Endometrial microvascular endothelial cells (primary cell): ENCODE measurements around the gene TCF7. TPM values are rescaled to one million over a fixed set of nuclear protein-coding genes. Genes with fewer than 3 reads are reported as not detected.

ENCODE experiments used
- in situ Hi-C: cut with HindIII; loops from 2 replicates; pipeline ENCODE4 v1.10.0; 2017; ENCODE audit warnings: low sequenced_read_pairs, low pct_unique_long_range_greater_than_20kb; ENCODE audit errors: inconsistent ontology term
- total RNA-seq: library from RNA; depleted of rRNA; stranded (reverse); fragments of >200 nt; gene quantifications from one replicate; pipeline ENCODE4 v1.2.3, GENCODE V29; 2015; ENCODE audit errors: inconsistent ontology term

The TCF7 gene
- total RNA-seq, 1 donor from 2014 or later = 1.8 TPM

DNA sequence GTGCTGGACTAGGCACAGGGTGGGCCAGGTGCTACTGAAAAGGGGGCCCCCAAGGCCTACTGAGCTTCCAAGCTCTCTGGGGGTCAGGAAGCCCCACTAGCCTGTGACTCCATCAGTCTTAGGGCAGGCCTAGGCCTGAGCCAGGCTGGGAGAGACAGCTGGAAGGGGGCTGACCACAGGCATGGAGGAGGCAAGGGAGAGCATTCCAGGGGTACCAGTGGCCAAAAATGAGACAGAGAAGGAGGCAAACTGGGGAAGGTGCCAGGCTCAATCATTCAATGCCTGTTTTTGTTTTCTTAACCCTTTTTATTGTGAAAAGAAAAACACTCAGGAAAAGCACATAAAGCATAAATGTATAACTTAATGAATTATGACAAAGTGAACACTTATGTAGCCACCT lies 26.2 kb upstream of the TCF7 start:
- in situ Hi-C loops = no loop called here

DNA sequence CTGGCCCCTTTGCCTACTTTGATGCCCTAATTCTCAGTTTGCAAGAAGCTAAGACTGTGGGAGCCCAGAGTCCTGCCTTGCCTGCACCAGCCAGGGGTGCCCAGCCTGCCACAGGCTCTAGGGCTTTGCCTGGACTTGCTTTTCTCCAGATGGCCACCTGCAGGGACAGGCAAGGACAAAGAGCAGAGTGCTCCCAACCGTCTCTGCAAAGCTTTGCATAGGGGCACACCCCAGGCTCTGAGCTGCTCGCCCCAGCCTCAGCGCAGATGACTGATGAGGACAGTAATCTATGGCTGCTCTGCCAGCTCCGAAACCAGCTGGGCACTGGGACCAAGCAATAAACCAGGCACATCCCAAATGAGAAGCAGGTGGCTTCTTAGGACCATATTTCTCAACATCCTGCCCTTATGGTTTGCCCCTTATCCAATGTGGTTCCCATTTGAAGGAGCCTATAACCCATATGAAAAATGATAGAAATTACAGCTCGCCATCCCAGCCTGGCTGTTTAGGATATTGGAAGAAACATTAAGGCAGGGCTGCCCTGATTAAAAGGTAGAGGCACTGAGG lies 25.4 kb upstream of the TCF7 start:
- in situ Hi-C loops = no loop called here

DNA sequence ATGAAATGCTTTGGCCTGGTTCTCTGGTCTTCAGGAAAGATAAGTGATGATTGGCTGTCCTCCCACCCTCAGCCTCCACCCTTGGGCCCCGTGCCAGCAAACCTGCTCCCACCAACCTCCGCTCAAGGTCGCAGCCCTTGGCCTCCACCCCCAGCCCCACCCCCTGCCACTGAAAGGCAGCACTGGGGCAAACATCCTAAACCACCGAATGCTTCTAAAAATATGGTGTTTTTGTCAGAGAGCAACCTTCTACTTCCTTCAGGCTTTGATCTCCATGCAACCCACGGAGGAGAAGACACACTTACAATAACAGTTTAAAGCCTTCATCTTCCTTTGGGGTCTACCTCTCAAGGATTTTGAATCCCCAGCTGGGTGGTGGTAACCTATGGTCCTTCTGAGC lies 24.0 kb upstream of the TCF7 start:
- in situ Hi-C loops = no loop called here

DNA sequence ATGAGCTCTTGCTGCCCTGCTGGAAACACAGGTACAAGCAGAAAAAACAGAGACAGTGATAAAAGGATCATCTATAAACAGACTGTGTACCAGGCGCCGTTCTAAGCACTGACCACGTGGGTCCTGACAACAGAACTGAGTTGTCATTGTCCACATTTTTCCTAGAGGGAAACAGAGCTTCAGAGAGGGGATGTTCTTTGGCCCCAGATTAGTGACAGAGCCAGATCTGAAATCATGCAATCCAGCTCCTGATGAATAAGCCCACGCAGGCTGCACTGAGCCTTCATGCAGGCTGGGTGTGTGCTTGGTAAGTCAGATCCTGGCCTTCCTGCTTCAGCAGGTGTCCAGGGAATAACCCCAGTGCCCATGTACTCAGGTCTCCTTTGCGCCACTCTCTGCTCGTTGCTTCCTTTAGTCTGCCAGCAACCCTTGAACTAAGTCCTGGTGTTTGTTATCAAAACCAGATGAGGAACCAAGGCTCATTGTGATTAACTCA lies 22.8 kb upstream of the TCF7 start:
- in situ Hi-C loops = no loop called here

DNA sequence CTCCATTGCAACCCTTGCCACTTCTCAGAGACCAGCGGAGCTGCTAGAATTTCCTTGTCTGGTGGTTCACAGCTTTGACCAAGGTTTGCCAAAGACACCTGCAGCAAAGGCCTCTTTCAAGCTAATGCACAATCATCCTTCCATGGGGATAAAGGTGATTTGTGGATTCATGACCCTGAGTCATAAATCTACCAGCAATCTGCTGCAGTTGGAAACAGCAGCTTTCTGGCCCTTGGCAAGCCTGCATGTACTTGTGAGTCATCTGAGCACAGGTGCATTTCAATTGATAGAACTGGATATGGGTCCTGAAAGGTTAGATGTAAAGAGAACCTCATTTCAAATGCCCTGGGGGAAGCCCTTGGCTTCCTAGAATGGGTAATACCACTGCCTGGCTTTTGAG lies 21.6 kb upstream of the TCF7 start:
- in situ Hi-C loops = no loop called here

DNA sequence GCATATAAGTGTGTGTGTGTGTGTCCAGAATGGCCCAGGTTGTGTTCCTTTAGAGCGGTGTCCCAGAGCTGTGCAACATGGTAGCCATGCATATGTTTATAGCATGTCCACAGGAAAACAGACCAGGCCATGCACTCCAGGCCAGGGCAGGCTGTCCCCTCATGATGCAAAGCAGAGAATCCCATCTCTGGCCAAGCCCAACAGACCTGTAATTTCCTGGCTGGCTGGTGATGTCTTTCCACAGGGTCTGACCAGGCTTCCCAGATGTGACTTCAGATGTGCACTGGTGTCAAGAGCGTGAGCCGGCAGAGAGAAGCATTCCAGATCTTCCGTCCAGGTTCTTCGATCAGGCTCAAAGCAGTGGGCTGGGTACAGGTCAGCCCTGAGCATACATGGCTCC lies 21.1 kb upstream of the TCF7 start:
- in situ Hi-C loops = no loop called here

DNA sequence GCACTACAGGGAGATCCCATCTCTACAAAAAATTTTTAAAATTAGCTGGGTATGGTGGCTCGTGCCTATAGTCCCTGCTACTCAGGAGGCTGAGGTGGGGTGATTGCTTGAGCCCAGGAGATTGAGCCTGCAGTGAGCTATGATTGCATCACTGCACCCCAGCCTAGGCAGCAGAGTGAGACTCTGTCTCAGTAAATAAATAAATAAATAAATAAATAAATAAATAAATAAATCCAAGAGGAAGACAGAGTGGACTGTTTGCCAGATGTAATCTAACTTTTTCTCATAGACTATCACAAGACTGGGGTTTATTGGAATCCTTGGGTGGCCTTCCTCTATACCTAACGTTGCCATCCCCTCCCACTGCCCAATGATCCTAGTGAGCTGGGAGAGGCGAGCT lies 19.2 kb upstream of the TCF7 start:
- in situ Hi-C loops = no loop called here

DNA sequence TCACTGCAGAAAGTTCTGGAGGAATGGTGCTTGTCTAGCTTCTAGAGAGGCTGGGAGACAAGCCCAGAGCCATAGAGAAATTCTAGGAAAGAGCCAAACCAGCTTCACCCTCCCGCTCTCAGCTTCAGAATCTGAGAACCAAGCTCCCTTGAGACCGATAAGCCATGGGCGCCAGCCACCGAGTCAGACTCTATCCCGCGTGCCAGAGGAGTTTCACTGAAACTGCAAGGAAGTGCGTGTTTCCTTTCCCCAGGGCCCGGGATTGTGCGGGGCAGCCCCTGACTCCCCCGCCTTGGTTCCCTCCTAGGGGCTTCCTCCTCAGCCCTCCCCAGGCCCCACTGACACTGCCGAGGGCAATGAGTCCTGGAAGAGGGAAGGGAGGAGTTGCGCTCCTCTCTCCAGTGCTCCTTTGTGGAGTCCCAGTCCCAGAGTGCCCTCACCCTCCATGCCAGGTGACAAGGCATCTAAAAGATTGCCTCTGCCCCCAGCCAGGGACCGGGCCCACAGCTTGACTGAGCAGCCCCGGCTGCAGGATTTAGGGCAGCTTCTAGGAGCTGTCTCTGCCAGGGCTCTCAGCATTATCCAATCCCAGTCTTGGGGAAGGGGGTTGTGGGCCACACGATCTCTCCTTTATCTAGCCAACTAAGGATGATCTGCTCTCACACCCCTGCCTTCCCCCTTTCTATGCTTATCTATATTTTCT lies 18.4 kb upstream of the TCF7 start:
- in situ Hi-C loops = no loop called here

DNA sequence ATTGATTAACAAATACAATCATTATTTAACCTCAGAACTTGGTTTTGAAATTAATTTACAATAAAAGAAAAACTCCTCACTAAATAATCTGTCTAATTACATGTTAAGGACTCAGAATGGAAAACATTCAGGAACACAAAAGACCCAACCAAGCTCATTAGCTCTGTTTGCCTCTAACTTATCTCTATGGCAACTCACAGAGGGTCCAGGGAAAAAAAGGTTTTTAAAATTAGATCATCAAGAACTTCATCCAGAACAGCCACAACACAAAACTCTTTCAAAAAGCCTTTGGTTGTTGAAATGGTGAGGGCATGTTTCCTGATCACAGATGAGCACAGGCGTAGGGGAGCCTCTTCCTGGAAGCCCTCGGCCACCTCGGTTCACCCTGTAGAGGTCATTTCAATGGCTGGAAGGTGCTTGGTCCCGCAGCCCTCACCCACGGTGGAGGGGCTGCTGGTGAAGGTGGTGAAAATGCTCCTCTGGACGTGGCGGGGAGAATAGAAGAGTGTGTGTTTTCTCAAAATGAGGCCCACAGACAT lies 17.2 kb upstream of the TCF7 start:
- in situ Hi-C loops = no loop called here

DNA sequence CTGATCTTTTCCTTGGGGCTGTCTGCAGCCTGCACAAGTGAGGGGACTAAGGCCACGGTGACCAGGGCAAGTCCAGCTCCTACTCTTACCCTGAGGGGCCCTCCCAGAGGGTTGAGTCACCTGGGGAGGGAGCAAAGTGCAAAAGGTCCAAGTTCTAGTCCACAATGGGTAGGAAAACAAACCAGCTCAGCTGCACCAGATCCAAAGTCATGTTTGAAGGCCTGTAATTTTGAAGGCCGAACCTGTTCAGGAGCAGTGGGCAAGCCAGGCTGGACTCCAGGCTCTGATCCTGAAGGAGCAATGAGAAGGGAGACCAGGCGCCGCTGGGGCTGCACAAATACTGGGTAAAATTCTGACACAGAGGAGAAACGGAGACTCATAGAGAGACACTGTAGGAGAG lies 15.8 kb upstream of the TCF7 start:
- in situ Hi-C loops = no loop called here

DNA sequence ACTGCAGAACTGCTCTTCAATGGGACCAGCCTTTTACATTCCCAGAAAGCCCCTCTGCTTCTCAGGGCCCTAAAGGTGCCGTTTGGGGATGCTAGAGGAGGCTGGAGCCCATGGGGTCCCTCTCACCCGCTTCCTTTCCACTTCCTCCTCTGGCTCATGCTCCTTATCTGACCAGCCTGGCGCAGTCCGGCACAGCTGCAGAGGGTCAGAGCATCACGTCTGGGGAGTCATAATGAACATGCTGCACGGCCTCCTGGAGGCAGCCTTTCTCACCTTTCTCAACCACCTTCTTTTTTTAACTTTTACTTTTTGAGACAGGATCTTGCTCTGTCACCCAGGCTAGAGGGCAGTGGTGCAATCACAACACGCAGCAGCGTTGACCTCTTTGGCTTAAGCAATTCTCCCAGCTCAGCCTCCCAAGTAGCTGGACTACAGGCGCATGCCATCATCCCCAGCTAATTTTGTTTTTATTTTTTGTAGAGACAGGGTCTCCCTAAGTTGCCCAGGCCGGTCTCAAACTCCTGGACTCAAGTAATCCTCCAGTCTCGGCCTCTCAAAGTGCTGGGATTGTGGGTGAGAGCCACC lies 15.1 kb upstream of the TCF7 start:
- in situ Hi-C loops = no loop called here

DNA sequence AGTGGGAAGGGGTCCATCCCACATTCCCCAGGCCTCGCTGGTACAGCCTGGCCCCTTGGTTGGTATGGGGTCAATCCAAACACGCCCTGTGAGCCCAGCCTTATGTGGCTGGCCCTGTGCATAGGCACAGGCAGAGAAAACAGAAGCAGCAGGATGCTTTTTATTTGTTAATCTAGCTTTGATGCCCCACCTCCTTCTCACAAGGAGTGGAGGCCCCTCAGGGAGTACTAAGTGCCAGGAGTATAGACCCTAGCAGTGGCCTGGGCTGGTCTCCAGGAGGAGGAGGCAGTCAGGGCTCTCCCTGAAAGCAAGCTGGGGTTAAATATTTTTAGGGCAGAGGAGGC lies 14.6 kb upstream of the TCF7 start:
- in situ Hi-C loops = no loop called here

DNA sequence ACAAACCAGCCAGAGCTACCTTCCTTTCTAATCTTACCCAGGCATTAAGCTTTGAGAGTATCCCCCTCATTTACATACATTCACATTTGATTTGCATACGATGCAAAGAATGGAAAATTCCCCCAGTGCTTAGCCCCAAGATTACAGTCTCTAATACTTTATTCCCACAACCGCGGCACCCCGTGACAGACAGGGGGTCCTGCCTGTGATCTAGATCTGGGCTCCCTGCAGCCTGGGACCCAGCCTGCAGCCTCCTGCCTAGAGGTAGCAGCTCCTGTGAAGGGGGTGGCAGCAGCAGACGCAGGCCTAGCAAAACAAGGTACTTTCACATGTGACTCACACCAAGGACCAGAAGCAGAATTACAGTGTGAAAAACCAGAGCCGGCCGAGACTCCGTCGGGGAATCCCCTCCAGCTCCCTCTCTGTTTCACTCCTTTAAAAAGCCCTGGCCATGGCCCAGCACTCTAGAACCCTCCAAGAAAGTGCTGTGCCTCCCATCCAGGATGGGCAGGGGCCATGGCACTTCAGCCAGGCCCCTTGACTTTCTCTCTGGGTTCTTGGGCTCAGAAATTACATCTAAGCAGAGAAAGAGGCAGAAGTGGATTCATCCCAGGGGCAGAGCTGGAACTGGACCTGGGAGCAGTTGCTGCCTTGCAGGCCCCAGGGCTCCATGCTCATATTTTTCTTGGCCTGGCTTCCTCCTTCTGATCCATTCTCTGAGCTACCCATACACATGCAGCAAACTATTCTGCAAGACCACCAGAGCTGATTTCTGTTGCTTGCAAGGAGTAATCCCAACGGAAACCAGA lies 14.0 kb upstream of the TCF7 start:
- in situ Hi-C loops = no loop called here

DNA sequence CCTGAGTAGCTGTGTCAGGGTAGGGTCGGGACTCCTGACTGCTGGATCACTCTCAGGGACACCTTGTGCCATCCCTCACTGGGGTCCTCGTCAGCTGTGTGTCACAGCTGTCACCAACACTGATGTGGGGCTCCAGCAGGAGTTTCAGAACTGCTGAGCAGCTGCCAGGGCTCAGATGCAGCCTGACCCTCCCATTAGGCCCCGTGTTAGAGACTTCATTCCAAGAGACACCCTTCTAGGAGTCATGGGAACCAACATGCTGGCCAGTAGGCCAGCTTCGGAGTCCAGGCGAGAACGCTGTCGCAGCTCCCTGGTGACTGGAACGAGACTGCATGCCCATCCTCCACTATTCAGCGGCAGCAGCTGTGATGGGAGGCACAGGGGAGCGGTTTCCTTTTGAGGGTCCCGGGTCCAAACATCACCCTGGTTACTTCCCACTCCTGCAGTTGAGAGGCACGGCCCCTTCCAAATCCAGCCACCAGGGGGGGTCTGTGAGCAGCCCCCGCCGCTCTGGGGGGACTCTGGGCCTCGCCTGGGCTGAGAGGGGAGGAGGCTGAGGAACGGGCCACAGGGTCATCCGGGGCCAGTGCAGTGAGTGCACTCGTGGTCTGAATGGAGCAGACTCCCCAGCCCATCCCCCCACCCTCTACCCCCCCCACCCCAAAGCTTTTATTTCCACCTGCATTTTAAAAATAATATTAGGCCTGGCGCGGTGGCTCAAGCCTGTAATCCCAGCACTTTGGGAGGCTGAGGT lies 12.6 kb upstream of the TCF7 start:
- in situ Hi-C loops = no loop called here

DNA sequence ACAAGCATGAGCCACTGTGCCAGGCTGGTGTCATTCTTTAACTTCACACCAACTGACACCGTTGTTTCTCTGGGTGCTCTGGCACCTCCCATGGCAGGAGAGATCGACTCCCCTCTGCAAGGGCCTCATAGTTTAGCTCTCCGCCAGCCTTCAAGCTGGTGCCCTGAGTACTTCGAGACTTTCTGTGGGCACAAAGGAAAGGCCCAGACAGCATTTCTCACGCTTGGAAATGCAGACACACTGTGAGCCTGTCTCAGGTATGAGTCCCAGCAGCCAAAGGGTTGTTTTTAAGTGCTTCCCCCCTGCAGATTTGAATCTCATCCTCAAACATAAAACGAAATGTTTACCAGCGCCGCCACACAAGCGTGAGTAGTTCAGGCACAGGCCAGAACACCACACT lies 11.1 kb upstream of the TCF7 start:
- in situ Hi-C loops = no loop called here

DNA sequence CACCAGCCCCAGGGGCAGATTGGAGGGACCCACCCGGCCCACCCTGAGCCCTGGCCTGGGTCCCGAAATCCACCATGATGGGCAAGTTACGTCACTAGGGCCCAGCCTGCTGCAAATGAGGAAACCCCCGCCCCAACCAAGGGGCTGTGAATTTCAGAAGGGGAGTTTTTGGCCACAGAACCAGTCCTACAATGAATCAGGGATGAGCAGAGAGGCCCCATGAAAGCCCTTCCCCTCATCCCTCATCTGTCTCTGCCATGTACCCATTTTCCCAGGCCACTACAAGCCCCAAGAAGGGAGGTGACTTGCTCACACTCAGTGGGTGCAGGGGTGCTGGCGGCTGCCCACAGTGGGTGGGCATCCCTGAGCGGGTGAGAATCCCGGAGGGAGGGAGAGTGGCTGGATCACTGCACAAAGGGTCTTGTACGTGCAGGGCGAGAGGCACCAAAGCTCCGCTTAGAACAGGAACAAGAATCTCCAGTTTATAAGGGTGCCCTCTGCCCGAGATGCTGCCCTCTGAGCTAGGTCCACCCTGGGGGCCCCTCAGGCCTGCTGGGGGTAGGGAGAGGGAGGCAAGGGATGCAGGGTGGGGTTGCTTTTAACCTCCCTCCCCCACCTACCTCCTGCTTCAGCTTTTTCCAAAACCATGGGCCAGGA lies 10.4 kb upstream of the TCF7 start:
- in situ Hi-C loops = no loop called here

DNA sequence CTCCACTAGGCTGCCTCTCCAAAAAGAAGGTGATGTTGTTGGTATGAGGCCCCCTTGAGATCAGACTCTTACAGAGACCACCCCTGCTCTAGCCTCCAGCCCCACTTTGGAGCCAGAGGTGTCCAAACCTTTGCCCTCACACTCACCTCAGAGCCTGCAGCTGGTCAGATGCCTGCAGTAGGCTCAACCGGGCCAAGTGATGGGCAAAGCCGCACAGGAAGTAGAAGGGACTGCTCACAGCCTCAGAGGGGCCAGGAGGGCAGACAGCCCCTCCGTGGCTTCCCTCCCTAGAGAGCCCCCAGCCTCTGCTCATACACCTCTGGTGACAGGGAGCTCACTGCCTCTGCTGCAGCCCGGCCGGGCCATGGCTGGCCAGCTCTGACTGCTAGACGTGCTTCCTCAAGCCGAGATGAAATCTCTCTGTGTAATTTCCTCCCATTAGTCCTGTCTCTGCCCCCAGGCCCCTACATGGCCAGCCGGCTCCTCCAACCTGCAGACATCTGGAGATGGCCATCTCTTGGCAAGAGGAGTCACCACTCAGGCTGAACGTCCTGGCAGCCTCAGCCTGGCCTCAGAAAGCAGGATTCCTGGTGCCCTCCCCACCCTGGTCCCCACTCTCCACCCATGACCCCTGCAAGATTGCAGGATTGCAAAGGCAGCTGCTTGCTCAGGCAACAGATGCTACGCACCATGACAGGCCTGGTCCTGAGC lies 7.3 kb upstream of the TCF7 start:
- in situ Hi-C loops = no loop called here

DNA sequence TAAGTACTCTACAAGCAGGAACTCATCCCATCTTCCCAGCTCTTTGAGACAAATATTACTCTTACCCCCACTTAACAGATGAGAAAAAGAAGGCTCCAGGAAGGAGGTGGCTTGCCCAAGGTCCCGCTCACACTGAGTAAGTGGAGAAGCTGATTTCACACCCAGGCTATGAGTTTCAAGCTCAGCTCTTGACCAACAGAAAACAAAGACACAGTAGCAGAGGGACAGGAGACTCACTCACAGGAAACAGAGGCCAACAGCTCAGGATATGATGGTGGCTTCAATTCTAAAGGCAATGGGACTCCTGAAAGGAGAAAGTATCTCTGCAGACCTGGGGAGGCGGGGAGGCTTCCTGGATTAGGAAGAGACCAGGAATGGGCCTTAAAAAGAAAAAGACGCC lies 6.7 kb upstream of the TCF7 start:
- in situ Hi-C loops = no loop called here
